GM19468 (cell line): ENCODE data around the gene PDF.
"Not testable (repeated sequence)": the region's sequence is repeated elsewhere in the genome, so short reads cannot be mapped to it uniquely, and the experiment has no call there.

ENCODE experiments used
- ATAC-seq: cut with Tn5 transposase; IDR thresholded peaks from one replicate; pipeline ENCODE4 v1.9.1; 2021; ENCODE audit warnings: mild to moderate bottlenecking, moderate library complexity, moderate number of reproducible peaks; ENCODE audit not compliant: unreplicated experiment; ENCODE audit errors: extremely low read depth

PDF gene

GRCh38 chr16:69291657-69292056 is 38.7 kb downstream of the PDF start:
- not testable (repeated sequence) for ATAC-seq

- ATAC-seq, result no peak
Measured at GRCh38 chr16:69286941-69287713, 43.3 kb downstream of the PDF start.

GRCh38 chr16:69285240-69285639 is 45.1 kb downstream of the PDF start:
- no peak for ATAC-seq

GRCh38 chr16:69283851-69284250 is 46.5 kb downstream of the PDF start:
- no peak for ATAC-seq

- ATAC-seq, result no peak
Measured at GRCh38 chr16:69277413-69277812, 53.0 kb downstream of the PDF start.
